Erythroblast (primary cell): ENCODE results near the gene PHLDA2.
A peak's percentile ranks its signal among the peaks of the same experiment; 100 is the strongest.

Experiments
- DNase-seq, 2 experiments: peaks; one replicate each; lab custom pipeline; 2025; lab: John Stamatoyannopoulos, UW
- GATA1 ChIP-seq: IDR thresholded peaks from 2 replicates; pipeline ENCODE4 v1.6.1; 2011; ENCODE audit warnings: low read depth, mild to moderate bottlenecking, control low read depth, low read length, moderate library complexity
- POLR2A ChIP-seq: IDR thresholded peaks from 2 replicates; pipeline ENCODE4 v1.6.1; 2011; ENCODE audit warnings: mild to moderate bottlenecking, low read length

The PHLDA2 gene

DNA sequence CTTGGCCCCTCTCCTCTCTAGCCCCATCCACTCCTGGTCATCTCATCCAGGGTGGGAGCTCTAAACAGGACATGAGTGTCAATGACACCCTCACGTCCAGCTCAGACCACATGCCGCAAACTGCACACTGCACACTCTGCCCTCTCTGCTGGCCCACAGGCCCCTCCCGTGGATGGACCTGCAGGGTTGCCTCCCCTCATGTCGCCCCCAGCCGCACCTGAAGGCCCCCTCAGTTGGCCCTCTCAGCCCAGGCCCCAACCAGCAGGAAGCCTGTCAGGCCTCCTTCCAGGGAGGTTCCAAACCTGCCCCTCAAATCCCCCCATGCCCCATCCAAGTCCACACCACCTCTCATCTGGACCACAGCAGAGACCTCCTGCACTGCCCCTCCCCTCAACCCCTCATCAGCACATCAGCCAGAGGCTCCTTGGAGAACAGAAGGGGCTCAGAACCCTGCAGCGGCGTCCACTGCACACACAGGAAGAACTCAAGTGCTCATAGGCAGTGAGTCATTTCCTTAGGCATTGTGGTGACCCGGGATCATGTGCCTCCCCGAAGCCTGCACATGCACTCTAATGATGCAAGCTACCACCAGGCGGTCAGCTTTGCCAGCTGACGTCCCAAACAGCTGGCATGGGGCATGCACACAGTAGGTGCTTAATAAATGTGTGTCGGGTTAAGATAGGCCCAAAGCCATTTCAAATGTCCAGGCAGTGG lies 30.7 kb downstream of the PHLDA2 start:
- DNase-seq, result peak in 1 of 2 experiments; percentile 25
- TF ChIP-seq GATA1 (no peak), POLR2A (no peak)

GRCh38 chr11:2897048-2897447 lies 32.2 kb downstream of the PHLDA2 start:
- DNase-seq, result no peak
- no peak for TF ChIP-seq POLR2A
- TF ChIP-seq GATA1, result no peak

- TF ChIP-seq GATA1 (no peak), POLR2A (no peak)
- no peak for DNase-seq
These were observed 33.2 kb downstream of the PHLDA2 start for GRCh38 chr11:2896047-2896446.

DNA sequence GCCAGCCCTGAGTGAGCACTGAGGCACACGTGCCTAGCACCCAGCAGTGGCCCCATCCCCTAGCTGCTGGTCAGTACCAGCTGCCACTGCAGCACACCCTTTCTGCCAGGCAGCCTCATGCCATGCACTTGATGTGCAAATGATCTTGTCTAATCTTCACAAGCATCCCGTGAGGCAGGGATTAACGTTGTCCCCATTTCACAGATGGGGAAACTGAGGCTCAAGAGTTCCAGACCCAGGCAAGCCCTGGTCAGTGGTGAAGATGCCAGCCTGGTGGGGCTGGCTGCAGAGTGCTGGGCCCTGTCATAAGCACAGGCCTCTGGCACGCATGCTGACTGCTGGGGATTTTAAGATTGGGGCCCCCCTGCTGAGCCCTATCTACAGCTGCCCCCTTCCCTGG lies 35.3 kb downstream of the PHLDA2 start:
- TF ChIP-seq POLR2A (no peak), GATA1 (no peak)
- no peak for DNase-seq

DNA sequence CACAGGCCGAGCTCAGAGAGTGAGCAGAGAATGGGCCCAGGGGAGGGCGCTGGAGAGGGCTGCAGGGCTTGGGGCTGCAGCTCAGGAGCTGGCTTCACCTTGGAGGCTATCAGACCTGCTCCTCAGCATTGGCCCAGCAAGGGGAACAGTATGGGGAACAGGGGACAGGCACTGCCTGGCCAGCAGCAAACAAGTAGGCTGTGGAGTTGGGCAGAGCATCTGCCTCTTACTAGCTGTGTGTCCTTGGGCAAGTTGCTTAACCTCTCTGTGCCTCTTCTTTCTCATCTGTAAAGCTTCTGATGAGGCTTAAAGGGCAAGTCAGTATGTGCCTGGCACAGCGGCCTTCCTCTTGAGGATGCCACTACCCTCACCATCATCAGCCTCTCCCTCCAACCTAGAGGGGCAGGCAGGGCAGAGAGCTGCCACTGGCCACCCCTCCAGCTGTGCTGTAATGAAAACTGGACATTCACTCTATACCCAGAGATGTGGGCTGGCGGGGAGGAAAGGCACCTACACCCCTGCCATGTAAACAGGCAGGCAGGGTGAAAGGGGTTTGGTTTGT lies 36.2 kb downstream of the PHLDA2 start:
- no peak for DNase-seq
- TF ChIP-seq POLR2A, result no peak
- no peak for TF ChIP-seq GATA1

GRCh38 chr11:2892215-2892966 lies 36.8 kb downstream of the PHLDA2 start:
- peak; percentile 28 to 59 for DNase-seq
- TF ChIP-seq POLR2A, result no peak
- no peak for TF ChIP-seq GATA1

GRCh38 chr11:2891326-2892214 lies 37.6 kb downstream of the PHLDA2 start:
- TF ChIP-seq POLR2A (no peak), GATA1 (no peak)
- DNase-seq, result no peak

DNA sequence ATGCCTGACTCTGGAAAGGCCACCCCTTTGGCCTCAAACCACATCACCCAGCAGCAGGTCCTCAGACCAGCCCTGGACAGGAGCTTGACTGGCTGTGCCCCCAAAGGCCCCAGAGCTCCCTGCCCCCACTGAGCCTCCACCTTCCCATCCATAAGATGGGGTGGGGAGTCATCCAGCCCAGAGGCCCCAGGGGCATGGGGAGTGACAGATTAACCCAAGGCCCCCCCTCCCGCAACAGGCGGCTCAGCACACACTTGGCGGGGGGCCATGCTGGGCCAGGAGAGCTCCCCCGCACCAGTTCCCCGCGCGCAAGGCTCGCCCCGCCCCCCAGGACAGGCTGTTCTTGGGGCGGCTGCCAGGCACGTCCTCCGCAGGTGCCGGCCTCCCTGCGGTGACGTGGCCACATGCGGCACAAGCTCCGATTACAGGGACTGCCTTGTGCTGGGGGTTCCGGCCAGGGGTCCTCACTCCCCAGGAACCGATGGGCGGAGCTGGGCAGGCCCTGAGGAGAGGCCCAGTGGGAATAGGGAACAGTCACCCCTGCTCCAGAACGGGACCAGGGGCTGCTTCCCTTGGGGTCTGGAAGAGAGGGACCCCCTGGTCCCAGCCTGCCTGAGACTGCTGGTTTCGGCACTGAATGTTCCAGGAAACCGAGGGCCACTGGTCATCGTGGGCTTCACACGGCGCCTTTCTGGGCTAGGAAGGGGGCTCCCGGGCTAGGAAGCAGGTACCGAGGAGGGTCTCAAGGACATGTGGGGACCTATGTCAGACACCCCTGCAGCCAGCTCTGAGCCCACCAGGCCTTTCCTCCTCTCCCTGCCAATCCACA lies 38.5 kb downstream of the PHLDA2 start:
- TF ChIP-seq POLR2A (no peak), GATA1 (no peak)
- no peak for DNase-seq

GRCh38 chr11:2889362-2890273 lies 39.6 kb downstream of the PHLDA2 start:
- TF ChIP-seq GATA1 (no peak), POLR2A (no peak)
- DNase-seq, result no peak

- no peak for TF ChIP-seq POLR2A
- no peak for TF ChIP-seq GATA1
- DNase-seq, result peak; percentile 78 to 89
These were observed 40.8 kb downstream of the PHLDA2 start for GRCh38 chr11:2888266-2888968.
